Measurements from ENCODE around the gene ARHGAP22.

ARHGAP22 gene

GRCh38 chr10:48417374-48417773 is 187.5 kb downstream of the ARHGAP22 start:
- TF ChIP-seq EZH2 (optimal IDR thresholded peaks at IDR 0.05; ENCODE audit: low read depth, low read length) (no peak), EZH2phosphoT487 (IDR thresholded peaks at IDR 0.05; ENCODE audit: low read length) (no peak), CTCF (IDR thresholded peaks at IDR 0.05; ENCODE audit: low read length) (no peak)
- H3K27me3 ChIP-seq (replicated peaks; ENCODE audit: insufficient read depth, low read length) = no peaks in the 10 kb centered on the region

DNA sequence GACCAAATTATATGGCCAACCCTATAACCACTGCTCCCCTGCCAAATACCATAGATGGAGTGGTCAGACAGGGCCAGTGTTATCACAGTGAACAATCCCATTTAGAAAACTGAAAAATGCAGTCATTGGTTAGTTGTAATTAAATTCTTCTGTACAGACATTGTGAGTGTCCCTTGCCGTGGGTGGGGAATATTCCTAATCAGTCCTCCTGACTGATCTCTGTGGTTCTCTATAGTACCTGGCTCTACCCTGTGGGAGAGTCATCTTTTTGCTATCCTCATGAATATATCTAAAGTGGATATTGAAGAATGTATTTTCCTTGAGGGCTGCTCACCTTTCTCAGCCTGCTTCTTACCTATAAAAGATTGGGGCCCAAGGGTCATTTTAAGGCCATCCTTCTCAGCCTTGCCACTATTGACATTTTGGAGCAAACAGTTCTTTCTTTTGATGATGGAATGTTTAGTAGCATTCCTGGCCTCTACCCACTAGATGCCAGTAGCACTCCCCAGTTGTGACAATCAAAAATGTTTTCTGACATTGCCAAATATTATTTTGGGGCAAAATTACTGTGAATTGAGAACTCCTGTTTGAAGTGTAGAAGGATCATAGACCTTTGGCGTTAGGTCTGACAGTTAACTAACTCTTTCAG is 188.2 kb downstream of the ARHGAP22 start:
- Histone ChIP-seq H3K27ac (ENCODE audit: low read length) (no peak overlapping the region), H3K9me2 (replicated peaks; ENCODE audit: insufficient read depth, low read length) (no peaks in the 10 kb centered on the region), H3K4me3 (ENCODE audit: low read length) (no peak overlapping the region), H2AFZ (ENCODE audit: low read length) (no peak overlapping the region), H3K4me2 (ENCODE audit: low read depth, low read length) (no peak overlapping the region), H3K27me3 (replicated peaks; ENCODE audit: insufficient read depth, low read length) (no peaks in the 10 kb centered on the region), H3K79me2 (ENCODE audit: low read length) (no peaks in the 10 kb centered on the region), H3K9ac (ENCODE audit: low read length) (no peak overlapping the region), H4K20me1 (ENCODE audit: insufficient read depth, low read length) (no peaks in the 10 kb centered on the region), H3K9me3 (replicated peaks; ENCODE audit: insufficient read depth, low read length) (no peaks in the 10 kb centered on the region), H3F3A (ENCODE audit: insufficient read depth, low read length) (no peaks in the 10 kb centered on the region), H3K36me3 (replicated peaks; ENCODE audit: insufficient read depth, low read length) (peaks cover 8% of the 10 kb centered on the region; the same call in 1 of the 2 replicates), H3K4me1 (ENCODE audit: low read length) (no peaks in the 10 kb centered on the region)
- DNase-seq = no peak
- no peak for TF ChIP-seq CTCF (IDR thresholded peaks at IDR 0.05; ENCODE audit: low read length)
- TF ChIP-seq EZH2 (optimal IDR thresholded peaks at IDR 0.05; ENCODE audit: low read depth, low read length) = no peak
- TF ChIP-seq EZH2phosphoT487 (IDR thresholded peaks at IDR 0.05; ENCODE audit: low read length) = no peak

More at GRCh38 chr10:48417374-48417773, 187.5 kb downstream of the ARHGAP22 start:
- Histone ChIP-seq H3K9me2 (replicated peaks; ENCODE audit: insufficient read depth, low read length) (no peaks in the 10 kb centered on the region), H3K9ac (ENCODE audit: low read length) (no peak overlapping the region), H3K4me3 (ENCODE audit: low read length) (no peak overlapping the region), H3F3A (ENCODE audit: insufficient read depth, low read length) (no peaks in the 10 kb centered on the region), H3K9me3 (replicated peaks; ENCODE audit: insufficient read depth, low read length) (no peaks in the 10 kb centered on the region), H3K4me2 (ENCODE audit: low read depth, low read length) (no peak overlapping the region), H3K27ac (ENCODE audit: low read length) (no peak overlapping the region), H3K4me1 (ENCODE audit: low read length) (no peaks in the 10 kb centered on the region), H4K20me1 (ENCODE audit: insufficient read depth, low read length) (no peaks in the 10 kb centered on the region), H3K79me2 (ENCODE audit: low read length) (no peaks in the 10 kb centered on the region), H2AFZ (ENCODE audit: low read length) (no peak overlapping the region), H3K36me3 (replicated peaks; ENCODE audit: insufficient read depth, low read length) (peaks cover 8% of the 10 kb centered on the region; the same call in 1 of the 2 replicates)
- no peak for DNase-seq

- Histone ChIP-seq H2AFZ (ENCODE audit: low read length) (no peak overlapping the region), H3K36me3 (replicated peaks; ENCODE audit: insufficient read depth, low read length) (peaks cover 8% of the 10 kb centered on the region; the same call in 1 of the 2 replicates), H3K27ac (ENCODE audit: low read length) (no peak overlapping the region), H3K9ac (ENCODE audit: low read length) (no peak overlapping the region), H3K27me3 (replicated peaks; ENCODE audit: insufficient read depth, low read length) (no peaks in the 10 kb centered on the region), H3K4me1 (ENCODE audit: low read length) (no peaks in the 10 kb centered on the region), H4K20me1 (ENCODE audit: insufficient read depth, low read length) (no peaks in the 10 kb centered on the region), H3F3A (ENCODE audit: insufficient read depth, low read length) (no peaks in the 10 kb centered on the region), H3K79me2 (ENCODE audit: low read length) (no peaks in the 10 kb centered on the region), H3K9me2 (replicated peaks; ENCODE audit: insufficient read depth, low read length) (no peaks in the 10 kb centered on the region), H3K4me2 (ENCODE audit: low read depth, low read length) (no peak overlapping the region), H3K4me3 (ENCODE audit: low read length) (no peak overlapping the region), H3K9me3 (replicated peaks; ENCODE audit: insufficient read depth, low read length) (no peaks in the 10 kb centered on the region)
- TF ChIP-seq CTCF (IDR thresholded peaks at IDR 0.05; ENCODE audit: low read length) (no peak), EZH2phosphoT487 (IDR thresholded peaks at IDR 0.05; ENCODE audit: low read length) (no peak), EZH2 (optimal IDR thresholded peaks at IDR 0.05; ENCODE audit: low read depth, low read length) (no peak)
- no peak for DNase-seq
These were observed 190.1 kb downstream of the ARHGAP22 start for GRCh38 chr10:48414778-48415177.

Data from MM.1S (cell line).